DMS153 (cell line): ENCODE measurements around the gene DOCK7.
"Not testable (repeated sequence)": the region's sequence is repeated elsewhere in the genome, so short reads cannot be mapped to it uniquely, and the experiment has no call there.

Source experiments
- DNase-seq: peaks from one replicate; lab custom pipeline; 2025; lab: John Stamatoyannopoulos, UW

DOCK7 gene, protein sequence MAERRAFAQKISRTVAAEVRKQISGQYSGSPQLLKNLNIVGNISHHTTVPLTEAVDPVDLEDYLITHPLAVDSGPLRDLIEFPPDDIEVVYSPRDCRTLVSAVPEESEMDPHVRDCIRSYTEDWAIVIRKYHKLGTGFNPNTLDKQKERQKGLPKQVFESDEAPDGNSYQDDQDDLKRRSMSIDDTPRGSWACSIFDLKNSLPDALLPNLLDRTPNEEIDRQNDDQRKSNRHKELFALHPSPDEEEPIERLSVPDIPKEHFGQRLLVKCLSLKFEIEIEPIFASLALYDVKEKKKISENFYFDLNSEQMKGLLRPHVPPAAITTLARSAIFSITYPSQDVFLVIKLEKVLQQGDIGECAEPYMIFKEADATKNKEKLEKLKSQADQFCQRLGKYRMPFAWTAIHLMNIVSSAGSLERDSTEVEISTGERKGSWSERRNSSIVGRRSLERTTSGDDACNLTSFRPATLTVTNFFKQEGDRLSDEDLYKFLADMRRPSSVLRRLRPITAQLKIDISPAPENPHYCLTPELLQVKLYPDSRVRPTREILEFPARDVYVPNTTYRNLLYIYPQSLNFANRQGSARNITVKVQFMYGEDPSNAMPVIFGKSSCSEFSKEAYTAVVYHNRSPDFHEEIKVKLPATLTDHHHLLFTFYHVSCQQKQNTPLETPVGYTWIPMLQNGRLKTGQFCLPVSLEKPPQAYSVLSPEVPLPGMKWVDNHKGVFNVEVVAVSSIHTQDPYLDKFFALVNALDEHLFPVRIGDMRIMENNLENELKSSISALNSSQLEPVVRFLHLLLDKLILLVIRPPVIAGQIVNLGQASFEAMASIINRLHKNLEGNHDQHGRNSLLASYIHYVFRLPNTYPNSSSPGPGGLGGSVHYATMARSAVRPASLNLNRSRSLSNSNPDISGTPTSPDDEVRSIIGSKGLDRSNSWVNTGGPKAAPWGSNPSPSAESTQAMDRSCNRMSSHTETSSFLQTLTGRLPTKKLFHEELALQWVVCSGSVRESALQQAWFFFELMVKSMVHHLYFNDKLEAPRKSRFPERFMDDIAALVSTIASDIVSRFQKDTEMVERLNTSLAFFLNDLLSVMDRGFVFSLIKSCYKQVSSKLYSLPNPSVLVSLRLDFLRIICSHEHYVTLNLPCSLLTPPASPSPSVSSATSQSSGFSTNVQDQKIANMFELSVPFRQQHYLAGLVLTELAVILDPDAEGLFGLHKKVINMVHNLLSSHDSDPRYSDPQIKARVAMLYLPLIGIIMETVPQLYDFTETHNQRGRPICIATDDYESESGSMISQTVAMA (N-terminal part only)

DNA sequence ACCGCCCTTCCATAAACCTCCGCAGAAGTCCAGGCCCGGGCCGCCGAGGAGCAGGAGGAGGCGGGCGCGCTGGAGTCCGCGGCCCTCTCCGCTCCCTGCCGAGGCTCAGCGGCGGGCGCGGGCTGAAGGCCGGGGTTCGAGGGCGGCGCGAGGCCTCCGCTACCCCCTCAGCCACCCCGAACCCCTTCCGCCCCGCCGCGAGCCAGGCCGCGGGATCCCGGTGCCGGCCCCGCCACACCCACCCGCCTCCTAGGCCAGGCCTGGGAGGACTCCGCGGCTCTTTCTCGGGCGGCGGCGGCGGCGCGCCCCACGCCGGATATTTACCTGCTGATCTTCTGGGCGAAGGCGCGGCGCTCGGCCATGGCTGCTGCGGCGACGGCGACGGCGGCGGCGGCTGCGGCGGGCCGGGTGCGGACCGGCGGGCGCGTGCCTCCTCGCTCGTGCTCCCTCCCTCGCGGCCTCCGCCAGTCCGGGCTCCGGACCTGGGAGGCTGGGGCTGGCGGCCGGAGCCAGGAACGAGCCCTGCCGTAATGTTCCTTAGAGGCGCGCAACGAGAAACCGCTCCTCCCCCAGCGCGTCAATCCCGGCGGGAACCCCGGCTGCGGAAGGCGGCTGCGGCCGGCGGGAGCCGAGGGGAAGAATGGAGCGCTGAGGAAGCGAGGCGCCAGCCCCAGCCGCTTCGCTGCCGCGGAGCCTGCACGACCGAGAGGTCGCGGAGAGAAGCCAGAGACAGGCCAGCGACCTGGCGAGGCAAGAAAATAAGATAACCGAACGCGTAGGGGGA, at the start of gene DOCK7:
DOCK7 (minus strand) TSS at position 484 of the 784 bp plus-strand sequence; CDS start at position 362, 122 bp downstream.
- peak; percentile 48 for DNase-seq

DNA sequence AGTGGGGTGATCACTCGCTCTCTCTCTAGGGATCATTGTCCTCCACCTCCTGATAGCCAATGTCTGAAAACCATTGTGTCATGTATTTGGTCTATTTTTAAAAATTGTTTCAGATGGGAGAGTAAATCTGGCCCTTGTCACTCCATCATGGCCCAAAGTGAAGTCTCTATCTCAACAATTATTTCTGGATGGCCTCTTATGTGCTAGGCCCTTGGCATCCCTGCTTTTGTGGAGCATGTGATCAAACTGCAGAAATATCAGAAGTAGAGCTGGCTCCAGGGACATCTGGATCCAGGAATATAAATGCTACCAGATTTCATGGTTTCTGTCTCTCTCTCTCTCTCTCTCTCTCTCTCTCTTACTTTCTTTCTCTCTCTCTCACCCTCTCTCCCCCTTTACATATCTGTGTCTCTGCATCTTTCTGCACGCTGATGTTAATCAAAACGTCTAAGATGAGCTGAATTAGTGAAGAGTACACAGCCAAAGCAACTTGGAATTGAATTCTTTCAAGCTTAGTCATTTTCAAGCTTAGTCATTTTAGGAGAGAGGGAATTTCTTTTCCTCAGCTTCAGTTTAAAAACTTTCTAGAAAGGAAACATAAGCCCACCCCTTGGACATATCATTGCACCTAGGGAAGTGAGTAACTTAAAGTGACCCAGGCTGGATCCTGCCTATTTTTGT, 47.4 kb upstream of the DOCK7 start:
- DNase-seq, result no peak

DNA sequence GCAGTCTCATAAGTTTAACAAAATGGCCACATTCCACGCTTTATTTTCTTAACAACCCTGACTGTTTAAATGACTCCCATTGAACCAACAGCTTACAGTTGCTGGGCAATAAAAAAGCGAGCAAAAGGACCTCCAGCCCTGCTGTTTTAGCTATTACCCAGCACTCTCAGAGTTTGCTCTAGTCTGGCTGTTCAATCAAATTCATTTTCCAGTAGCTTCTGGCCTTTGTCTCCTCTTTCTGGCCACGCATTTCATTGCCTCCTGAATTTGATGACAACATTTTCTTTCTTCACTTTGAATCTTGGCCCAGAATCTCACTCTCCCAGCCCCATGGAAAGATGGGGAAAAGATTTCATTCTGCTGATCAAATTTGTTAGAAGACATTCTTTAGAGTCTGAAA, 44.1 kb upstream of the DOCK7 start:
- no peak for DNase-seq

DNA sequence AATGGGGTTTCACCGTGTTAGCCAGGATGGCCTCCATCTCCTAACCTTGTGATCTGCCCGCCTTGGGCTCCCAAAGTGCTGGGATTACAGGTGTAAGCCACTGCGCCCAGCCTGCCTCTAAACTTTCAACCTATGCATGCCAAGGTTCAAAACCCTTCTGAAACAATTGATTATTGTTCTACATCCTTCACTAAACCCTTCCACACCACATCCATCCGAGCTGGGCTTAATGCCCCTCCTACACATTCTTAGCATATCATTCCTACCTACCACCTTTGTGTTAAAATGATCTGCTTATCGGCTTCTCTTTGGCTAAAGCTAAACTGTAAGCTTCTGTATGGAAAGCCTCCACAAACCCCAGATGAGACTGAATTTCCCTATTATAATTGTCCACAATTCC, 40.8 kb upstream of the DOCK7 start:
- DNase-seq, result no peak

DNA sequence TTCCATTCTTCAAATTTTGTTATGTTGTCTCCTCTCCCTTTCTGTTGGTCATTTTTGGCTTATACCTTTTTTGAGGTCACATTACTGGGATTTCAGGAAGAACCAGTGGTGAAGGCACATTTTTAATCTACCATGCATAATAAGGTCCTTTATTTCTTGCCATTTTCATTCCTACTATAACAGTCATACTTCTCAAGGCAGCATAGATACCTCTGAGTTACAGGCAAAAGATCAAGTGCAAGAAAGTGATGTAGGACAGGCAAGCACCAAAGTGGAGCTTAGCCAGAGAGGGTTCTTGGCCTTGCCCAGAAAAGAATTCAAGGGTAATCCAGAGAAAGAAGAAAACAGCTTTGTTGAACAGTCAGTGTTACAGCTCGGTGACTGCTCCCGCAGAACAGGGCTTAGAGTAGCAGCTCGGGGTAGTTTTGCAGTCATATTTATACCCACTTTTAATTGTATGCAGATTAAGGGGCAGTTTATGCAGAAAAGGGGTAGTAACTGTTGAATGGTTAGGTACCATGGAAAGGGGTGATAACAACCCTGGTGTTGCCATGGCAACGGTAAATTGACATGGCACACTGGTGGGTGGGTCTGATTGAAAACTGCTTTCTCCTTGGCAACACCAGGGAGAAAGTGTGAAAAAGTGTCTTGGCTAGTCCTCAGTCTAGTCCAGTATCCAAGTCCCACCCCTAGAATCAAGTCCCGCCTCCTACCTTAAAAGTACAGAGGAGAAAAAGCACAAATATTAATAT, 39.6 kb upstream of the DOCK7 start:
- DNase-seq, result no peak

DNA sequence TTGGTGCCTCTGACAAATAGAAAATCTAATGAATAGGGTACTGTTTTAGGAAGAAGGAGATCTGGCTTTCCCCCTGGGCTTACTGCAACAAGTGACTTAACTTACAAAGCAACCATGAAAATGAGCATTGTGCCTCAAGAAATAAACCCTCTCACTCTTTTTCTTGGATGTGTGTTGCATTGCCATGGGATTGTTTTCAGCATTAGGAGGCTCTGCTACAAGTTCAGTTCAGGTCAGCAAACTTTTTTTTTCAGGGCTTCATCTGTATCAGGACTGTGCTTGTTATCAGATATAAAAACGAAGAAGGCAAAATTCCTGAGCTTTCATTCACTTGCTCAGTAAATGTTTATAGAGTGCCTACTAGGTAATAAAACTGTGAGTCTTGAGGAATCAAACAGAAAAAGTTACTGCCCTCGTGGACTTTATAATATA, 37.8 kb upstream of the DOCK7 start:
- no peak for DNase-seq

DNA sequence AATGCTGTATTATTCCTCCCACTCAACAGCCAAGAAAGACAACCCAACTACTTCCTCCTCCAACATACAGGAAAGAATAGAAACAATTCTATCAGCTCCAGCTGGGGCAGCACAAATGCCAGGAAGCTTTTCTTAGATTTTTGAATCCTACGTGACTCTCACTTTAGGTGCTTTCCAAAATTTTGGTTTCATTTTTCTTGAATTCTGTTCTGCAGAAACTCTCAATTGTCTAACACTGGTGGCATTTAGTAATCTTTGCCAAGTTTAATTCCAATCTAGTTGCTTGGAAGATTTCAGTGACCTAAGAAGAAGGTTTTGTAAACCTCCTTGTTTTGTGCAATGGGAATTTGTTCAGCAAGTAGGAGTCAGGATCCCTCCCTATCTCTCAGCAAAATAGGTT, 37.1 kb upstream of the DOCK7 start:
- DNase-seq, result no peak

DNA sequence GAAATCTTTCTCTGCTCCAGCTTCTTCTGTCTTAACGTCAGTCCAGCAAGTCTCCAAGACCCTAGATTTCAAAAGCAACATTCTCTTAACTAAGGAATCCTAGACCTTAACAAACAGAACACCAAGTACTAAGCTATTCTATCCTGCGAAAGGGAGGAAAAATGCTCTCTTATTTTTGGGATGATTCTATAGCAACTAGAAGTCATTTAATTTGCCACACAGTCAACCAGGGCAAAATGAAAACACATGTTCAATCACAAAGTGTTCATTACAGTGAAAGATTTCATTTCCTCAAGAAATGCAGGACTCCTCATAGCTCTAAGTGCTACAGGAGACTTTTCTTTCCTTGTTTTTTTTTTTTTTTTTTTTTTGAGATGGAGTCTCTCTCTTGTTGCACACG, 36.2 kb upstream of the DOCK7 start:
- DNase-seq, result no peak

DNA sequence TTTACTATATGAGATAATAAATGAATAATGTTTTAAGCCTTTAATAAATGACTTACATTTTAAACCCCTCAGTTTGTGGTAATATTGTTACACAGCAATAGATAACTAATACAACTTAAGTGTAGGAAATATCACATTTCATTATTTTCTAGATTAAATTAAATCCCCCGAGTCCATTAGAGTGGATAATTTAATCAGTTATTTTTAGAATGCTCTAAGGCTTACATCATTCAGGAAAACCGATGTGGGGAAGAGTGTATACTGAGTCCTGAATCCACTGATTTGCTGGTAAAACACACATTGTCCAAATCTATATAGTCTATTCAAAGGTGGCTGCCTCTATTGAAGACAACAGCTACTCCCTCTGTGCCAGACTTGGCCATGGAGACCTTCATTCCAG, 35.7 kb upstream of the DOCK7 start:
- DNase-seq, result no peak

DNA sequence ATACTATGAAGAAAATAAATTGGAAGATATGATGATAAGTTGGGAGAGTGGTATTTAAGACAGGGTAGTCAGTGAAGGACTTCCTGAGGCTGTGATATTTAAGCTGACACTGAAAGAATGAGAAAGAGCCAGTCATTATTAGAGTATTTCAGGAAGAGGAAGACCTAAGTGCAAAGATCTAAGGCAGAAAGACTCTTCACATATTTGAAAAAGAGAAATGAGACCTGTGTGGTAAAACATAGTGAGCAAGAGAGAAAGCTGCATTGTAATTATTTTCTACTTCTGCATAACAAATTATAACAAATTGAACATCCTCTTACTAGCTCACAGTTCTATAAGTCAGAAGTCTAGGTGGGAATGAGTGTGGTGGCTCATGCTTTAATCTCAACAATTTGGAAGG, 34.6 kb upstream of the DOCK7 start:
- DNase-seq, result no peak

DNA sequence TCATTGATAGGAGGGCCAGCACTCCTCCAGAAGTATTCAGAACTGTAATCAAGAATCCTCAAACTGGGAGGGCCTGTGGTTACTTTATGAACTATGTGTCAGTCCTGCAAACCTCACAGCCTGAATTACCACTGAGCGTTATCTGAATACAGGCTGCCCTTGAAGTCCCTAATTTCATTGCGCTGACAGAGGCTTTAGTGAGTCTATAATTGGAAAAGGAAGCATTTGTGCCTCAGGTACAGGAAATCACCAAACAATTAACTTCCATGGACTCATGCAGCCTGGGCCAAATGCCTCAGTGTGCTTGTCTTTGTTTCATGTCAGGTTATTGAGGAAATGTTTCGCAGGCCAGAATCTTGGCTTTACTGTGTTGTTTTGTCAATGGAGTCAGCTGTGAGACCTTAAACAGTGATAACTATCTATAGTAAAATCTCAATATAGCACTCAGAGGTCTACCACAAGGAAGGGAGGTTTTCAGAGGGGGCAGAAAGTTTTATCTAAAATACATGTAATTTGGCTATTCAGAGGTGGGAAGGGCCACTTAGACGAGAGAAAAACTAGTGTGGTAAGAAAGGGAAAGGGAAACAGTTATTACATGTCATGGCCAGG, 32.9 kb upstream of the DOCK7 start:
- peak; percentile 15 for DNase-seq

DNA sequence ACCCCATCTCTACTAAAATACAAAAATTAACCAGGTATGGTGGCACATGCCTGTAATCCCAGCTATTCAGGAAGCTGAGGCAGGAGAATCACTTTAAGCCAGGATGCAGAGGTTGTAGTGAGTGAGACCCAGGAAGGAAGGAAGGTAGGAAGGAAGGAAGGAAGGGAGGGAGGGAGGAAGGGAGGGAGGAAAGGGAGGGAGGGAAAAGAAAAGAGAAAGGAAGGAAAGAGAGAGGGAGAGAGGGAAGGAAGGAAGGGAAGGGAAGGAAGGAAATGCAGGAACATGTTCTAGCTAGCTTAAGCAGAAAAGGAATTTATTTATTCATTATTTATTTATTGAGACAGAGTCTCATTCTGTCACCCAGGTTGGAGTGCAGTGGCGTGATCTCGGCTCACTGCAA, 30.2 kb upstream of the DOCK7 start:
- not testable (repeated sequence) for DNase-seq

DNA sequence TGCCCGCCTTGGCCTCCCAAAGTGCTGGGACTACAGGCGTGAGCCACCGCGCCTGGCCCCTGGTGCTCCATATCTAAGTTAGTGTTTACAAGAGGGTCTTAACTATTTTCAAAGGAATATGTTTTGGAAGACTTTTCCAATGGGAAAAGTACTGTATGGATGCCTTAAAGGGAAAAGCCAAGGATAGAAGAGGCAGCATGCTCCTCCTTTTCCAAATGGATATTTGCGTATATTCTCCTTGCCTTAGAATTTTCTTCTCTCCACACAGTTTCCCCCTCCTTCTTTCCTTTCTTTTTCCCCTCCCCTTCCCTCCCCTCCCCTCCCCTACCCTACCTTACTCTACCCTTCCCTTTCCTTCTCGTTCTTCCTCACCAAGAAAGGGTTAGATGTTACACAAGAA, 29.3 kb upstream of the DOCK7 start:
- DNase-seq, result no peak

DNA sequence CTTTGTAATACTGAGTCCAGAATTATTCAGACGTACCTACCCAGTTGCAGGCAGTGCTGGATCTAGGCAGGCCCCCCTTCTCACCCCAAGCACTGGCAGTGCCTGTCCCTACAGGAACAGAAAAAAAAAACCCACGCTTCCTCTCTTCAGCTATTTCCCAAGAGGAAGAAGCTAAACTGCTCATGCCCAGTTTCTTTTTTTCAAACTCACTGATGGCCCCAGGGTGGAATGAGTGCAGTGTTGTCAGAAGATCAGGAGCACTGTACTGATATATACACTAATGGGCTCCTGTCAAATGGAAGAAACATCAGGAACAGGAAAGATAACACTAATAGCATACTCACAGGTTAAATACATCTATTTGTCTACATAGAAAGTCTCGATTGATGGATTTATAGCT, 28.2 kb upstream of the DOCK7 start:
- no peak for DNase-seq

DNA sequence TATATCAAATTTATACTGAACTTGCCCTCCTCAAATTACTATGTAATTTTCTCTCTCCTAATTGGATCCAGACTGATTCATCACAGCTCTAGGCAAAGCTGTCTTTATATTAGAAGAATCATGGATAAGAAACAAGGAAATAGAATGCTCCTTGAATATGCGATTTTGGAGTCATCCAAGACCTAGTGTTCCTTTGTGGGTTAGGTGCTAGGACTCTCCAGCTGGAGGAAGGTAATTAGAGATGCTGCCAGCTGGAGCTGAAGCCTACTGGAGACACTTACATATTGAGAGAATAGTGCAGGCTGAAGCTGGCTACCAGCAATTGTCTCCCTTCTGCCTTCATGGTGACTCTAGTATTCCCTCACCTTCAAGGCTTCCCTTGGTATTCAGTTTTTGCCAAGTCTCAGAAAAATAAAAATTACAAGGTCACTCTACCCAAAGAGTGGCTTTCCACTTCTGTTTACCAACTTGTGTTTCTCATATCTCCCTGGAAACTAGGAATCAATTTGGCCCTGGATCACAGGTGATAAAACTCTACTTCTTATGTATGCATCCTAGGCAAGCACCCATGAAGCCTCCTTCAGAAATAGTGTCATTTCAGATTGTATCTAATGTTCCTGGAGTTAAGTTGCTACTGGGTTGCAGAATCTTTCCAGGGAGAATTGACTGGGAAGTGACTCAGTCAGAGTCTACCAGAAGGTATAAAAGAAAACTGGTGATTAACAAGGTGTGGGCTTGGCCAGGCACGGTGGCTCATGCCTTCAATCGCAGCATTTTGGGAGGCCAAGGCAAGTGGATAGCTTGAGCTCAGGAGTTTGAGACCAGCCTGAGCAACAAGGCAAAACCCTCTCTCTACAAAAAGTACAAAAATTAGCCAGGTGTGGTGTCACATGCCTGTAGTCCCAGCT, 24.4 kb upstream of the DOCK7 start:
- no peak for DNase-seq

DNA sequence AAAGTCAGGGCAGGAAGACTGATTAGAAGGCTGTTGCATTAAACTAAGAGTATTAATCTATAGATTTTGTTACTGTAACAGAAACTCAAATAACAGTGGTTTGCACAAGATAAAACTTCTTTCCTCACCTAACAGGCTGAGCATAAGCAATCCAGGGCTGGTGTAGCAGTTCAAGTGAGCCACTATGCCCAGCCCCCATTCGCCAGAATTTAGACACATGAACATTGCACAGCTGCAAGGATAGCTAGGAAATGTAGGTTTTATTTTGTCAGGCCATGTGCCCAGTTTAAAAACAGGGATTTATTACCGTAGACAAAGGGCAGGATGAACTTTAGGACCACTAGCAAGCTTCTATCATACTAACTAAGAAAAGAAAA, 19.5 kb upstream of the DOCK7 start:
- no peak for DNase-seq

DNA sequence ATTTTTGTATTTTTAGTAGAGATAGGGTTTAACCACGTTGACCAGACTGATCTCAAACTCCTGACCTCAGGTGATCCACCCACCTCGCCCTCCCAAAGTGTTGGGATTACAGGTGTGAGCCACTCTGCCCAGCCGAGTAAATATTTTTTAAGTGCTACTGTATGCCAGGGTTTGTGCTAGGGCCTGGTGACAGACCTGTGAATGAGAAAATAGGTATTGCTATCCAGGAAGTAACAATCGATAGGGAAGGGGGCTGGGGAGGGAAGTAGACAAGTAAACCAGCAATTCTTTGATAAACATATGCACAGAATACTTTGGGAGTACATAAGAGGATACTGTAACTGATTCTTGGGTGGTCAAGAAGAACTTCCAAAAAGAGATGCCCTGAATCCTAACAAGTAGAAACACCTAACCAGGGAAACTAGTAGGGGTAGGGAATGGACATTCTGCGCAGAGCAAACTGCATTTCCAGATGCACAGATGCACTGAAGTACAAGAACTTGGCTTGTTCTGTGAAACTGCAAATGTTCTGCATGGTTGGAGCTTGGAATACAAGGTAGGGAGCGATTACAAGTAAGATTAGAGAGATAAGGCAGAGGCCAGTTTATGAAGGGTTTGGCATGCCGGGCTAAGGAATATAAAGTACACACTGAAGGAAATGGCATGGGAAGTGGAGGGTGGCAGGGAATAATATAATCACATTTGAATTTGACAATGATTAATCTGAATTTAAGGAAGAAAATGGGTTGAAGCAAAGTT, 19.0 kb upstream of the DOCK7 start:
- no peak for DNase-seq

DNA sequence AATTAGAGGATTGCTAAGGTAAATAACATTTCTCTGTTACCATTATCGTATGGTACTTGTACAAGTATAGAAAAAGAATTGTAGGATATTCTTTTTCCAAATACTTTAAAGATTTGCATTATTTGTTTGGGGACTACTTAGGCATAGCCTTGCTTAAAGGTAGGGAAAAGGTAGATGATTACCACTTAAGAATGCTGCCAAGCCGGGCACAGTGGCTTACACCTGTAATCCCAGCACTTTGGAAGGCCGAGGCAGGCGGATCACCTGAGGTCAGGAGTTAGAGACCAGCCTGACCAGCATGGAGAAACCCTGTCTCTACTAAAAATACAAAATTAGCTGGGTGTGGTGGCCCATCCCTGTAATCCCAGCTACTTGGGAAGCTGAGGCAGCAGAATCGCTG, 10.0 kb upstream of the DOCK7 start:
- DNase-seq, result not testable (repeated sequence)
